GM23338 (cell line): ENCODE results near the gene LRIT2. TPM values are rescaled to one million over a fixed set of nuclear protein-coding genes. Genes with fewer than 3 reads are reported as not detected.

Experiments
- ATAC-seq: fragments of 200-7000 bp; cut with Tn5 transposase; 3 replicates; pipeline ENCODE4 v1.9.1; 2020
- DNase-seq: peaks from one replicate; pipeline ENCODE4 v3.0.0-alpha.2; 2015; ENCODE audit warnings: low spot score
- H2AFZ ChIP-seq: fragments of 200-600 bp; sonication (generic); 2 replicates; pipeline ENCODE4 v1.8.0; 2016; ENCODE audit warnings: antibody characterized with exemption, mild to moderate bottlenecking, moderate library complexity
- H3F3A ChIP-seq: fragments of 200-600 bp; sonication (generic); replicated peaks from 2 replicates; pipeline ENCODE4 v1.8.0; 2017; ENCODE audit warnings: antibody characterized with exemption, mixed run types, low read depth
- H3K27ac ChIP-seq: fragments of 200-600 bp; sonication (generic); 2 replicates; pipeline ENCODE4 v1.6.1; 2016; ENCODE audit warnings: low read depth
- H3K27me3 ChIP-seq: fragments of 200-600 bp; sonication (generic); 2 replicates; pipeline ENCODE4 v1.8.0; 2016; ENCODE audit warnings: mild to moderate bottlenecking, mixed run types, moderate library complexity; ENCODE audit not compliant: insufficient read depth
- H3K36me3 ChIP-seq: fragments of 200-600 bp; sonication (generic); 2 replicates; pipeline ENCODE4 v1.8.0; 2016; ENCODE audit warnings: mild to moderate bottlenecking; ENCODE audit not compliant: insufficient read depth
- H3K4me1 ChIP-seq: fragments of 200-600 bp; sonication (generic); 2 replicates; pipeline ENCODE4 v1.8.0; 2016; ENCODE audit warnings: mild to moderate bottlenecking, moderate library complexity; ENCODE audit not compliant: insufficient read depth
- H3K4me2 ChIP-seq: fragments of 200-600 bp; sonication (generic); 2 replicates; pipeline ENCODE4 v1.7.1; 2017; ENCODE audit warnings: mixed run types
- H3K4me3 ChIP-seq: fragments of 200-600 bp; sonication (generic); 2 replicates; pipeline ENCODE4 v1.6.1; 2016; ENCODE audit warnings: mixed run types
- H3K79me2 ChIP-seq: fragments of 200-600 bp; sonication (generic); replicated peaks from 2 replicates; pipeline ENCODE4 v1.8.0; 2017; ENCODE audit warnings: mild to moderate bottlenecking; ENCODE audit not compliant: insufficient read depth
- H3K9me2 ChIP-seq: fragments of 200-600 bp; sonication (generic); 2 replicates; pipeline ENCODE4 v1.8.0; 2017; ENCODE audit not compliant: insufficient read depth
- H4K20me1 ChIP-seq: fragments of 200-600 bp; sonication (generic); replicated peaks from 2 replicates; pipeline ENCODE4 v1.8.0; 2017; ENCODE audit warnings: mild to moderate bottlenecking; ENCODE audit not compliant: insufficient read depth
- H3K27ac Mint-ChIP-seq: 2 replicates; pipeline ENCODE4 v1.8.0; 2020; ENCODE audit warnings: inconsistent platforms, mild to moderate bottlenecking, moderate library complexity, mixed read lengths
- H3K27me3 Mint-ChIP-seq: 3 replicates; pipeline ENCODE4 v1.8.0; 2022; ENCODE audit warnings: low read depth, mild to moderate bottlenecking, moderate library complexity, mixed read lengths, inconsistent platforms; ENCODE audit not compliant: insufficient read depth, poor library complexity
- H3K36me3 Mint-ChIP-seq: 3 replicates; pipeline ENCODE4 v1.8.0; 2021; ENCODE audit warnings: low read depth, mild to moderate bottlenecking, inconsistent platforms, moderate library complexity, mixed read lengths
- H3K4me1 Mint-ChIP-seq: 3 replicates; pipeline ENCODE4 v1.8.0; 2020; ENCODE audit warnings: mild to moderate bottlenecking, inconsistent platforms, mixed read lengths
- H3K4me3 Mint-ChIP-seq: 3 replicates; pipeline ENCODE4 v1.8.0; 2021; ENCODE audit warnings: moderate library complexity, mild to moderate bottlenecking, inconsistent platforms, mixed read lengths
- H3K9me3 Mint-ChIP-seq: 3 replicates; pipeline ENCODE4 v1.8.0; 2020; ENCODE audit warnings: moderate library complexity, mild to moderate bottlenecking, inconsistent platforms, mixed read lengths
- CREB1 ChIP-seq: fragments of 250-450 bp; sonication (Bioruptor Pico); IDR thresholded peaks from 2 replicates; pipeline ENCODE4 v1.5.0; 2020; ENCODE audit warnings: low read depth, mild to moderate bottlenecking, moderate library complexity
- CTCF ChIP-seq, 2 experiments: fragments of 200-600 bp in 1 of 2; sonication (generic) in 1 of 2; conservative IDR thresholded peaks; 2 replicates each; pipeline versions ENCODE4 v1.5.1 to v1.6.1; 2016 to 2017; ENCODE audit warnings: antibody characterized with exemption in 2 of 2, low read depth in 2 of 2, mild to moderate bottlenecking in 2 of 2, moderate library complexity in 1 of 2
- EZH2 ChIP-seq: fragments of 200-600 bp; sonication (generic); IDR thresholded peaks from one replicate; pipeline ENCODE4 v1.8.0; 2017; ENCODE audit warnings: antibody characterized with exemption, mild to moderate bottlenecking, low read depth; ENCODE audit not compliant: unreplicated experiment
- EZH2phosphoT487 ChIP-seq: fragments of 200-600 bp; sonication (generic); IDR thresholded peaks from one replicate; pipeline ENCODE4 v1.8.1; 2018; ENCODE audit warnings: antibody characterized with exemption; ENCODE audit not compliant: unreplicated experiment
- JUNB ChIP-seq: IDR thresholded peaks from one replicate; pipeline ENCODE4 v1.6.1; 2016; ENCODE audit warnings: antibody characterized with exemption; ENCODE audit not compliant: unreplicated experiment
- NANOG ChIP-seq: IDR thresholded peaks from 2 replicates; pipeline ENCODE4 v1.6.1; 2016; ENCODE audit warnings: antibody characterized with exemption, borderline replicate concordance
- POLR2AphosphoS5 ChIP-seq: IDR thresholded peaks from 2 replicates; pipeline ENCODE4 v1.6.1; 2016; ENCODE audit warnings: antibody characterized with exemption, low read depth
- REST ChIP-seq: IDR thresholded peaks from one replicate; pipeline ENCODE4 v1.6.1; 2018; ENCODE audit warnings: antibody characterized with exemption; ENCODE audit not compliant: unreplicated experiment
- STAT1 ChIP-seq: IDR thresholded peaks from one replicate; pipeline ENCODE4 v1.6.1; 2016; ENCODE audit warnings: antibody characterized with exemption; ENCODE audit not compliant: unreplicated experiment
- ZNF114 ChIP-seq: fragments of 250-450 bp; sonication (Bioruptor Pico); IDR thresholded peaks from 2 replicates; pipeline ENCODE4 v1.5.0; 2020; ENCODE audit warnings: mild to moderate bottlenecking, moderate library complexity
- ZNF462 ChIP-seq: fragments of 250-450 bp; sonication (Bioruptor Pico); IDR thresholded peaks from 2 replicates; pipeline ENCODE4 v1.5.0; 2020; ENCODE audit warnings: mild to moderate bottlenecking, moderate library complexity
- polyA plus RNA-seq: library from polyadenylated mRNA; unstranded; fragments of >200 nt; fragmentation: Nextera tagmentation; extraction: Ambion mirVana; gene quantifications from 2 replicates; pipeline ENCODE4 v1.2.1, GENCODE V29; 2016
- total RNA-seq: library from RNA; depleted of rRNA; stranded (reverse); fragments of >200 nt; shearing (Covaris generic); gene quantifications from 2 replicates; pipeline ENCODE4 v1.2.3, GENCODE V29; 2014

Gene LRIT2
- total and polyA plus RNA-seq, 2 experiments from 2014 or later: not detected

GRCh38 chr10:84216834-84217233, 8.5 kb downstream of the LRIT2 start (continued):
- no peak for TF ChIP-seq CTCF (conservative IDR thresholded peaks at IDR 0.05; ENCODE audit: low read depth in 2 of 2)
- TF ChIP-seq NANOG: no peak
- TF ChIP-seq POLR2AphosphoS5: no peak
- no peak for TF ChIP-seq ZNF114
- TF ChIP-seq REST: no peak
- no peak for TF ChIP-seq EZH2
- TF ChIP-seq JUNB: no peak
- no peak for TF ChIP-seq EZH2phosphoT487
- no peak for TF ChIP-seq CREB1 (CRISPR knock-in tag)
- no peak for TF ChIP-seq STAT1

- H3K4me2 ChIP-seq: no peak overlapping the region
- no peaks in the 10 kb centered on the region for H3K9me2 ChIP-seq
- H3K36me3 ChIP-seq: no peaks in the 10 kb centered on the region
- H3K27ac ChIP-seq: no peak overlapping the region
- H3K4me1 Mint-ChIP-seq: peaks cover 7% of the 10 kb centered on the region; the same call in 2 of the 3 replicates
- H3K4me3 ChIP-seq: no peak overlapping the region
- H4K20me1 ChIP-seq: no peaks in the 10 kb centered on the region
- H3K27me3 Mint-ChIP-seq: no peaks in the 10 kb centered on the region
- H3F3A ChIP-seq: no peaks in the 10 kb centered on the region
- peak overlapping the region; percentile 59; the same call in 1 of the 2 replicates for H3K27ac Mint-ChIP-seq
- H3K4me1 ChIP-seq: no peaks in the 10 kb centered on the region
- TF ChIP-seq CTCF (conservative IDR thresholded peaks at IDR 0.05; ENCODE audit: low read depth in 2 of 2) (peak; percentile 81 to 92), JUNB (no peak), ZNF114 (no peak), ZNF462 (CRISPR knock-in tag) (no peak), CREB1 (CRISPR knock-in tag) (no peak)
- peak overlapping the region; percentile 85; the same call in 1 of the 2 replicates for H2AFZ ChIP-seq
- no peaks in the 10 kb centered on the region for H3K27me3 ChIP-seq
- ATAC-seq: peak; percentile 95
- H3K36me3 Mint-ChIP-seq: no peaks in the 10 kb centered on the region
- H3K79me2 ChIP-seq: no peaks in the 10 kb centered on the region
- no peaks in the 10 kb centered on the region; the same call in 1 of the 3 replicates for H3K9me3 Mint-ChIP-seq
- no peak overlapping the region for H3K4me3 Mint-ChIP-seq
- peak; percentile 84 for DNase-seq
Observed at GRCh38 chr10:84214612-84215235, 10.6 kb downstream of the LRIT2 start.
